ENCODE data around the gene PLCXD3. TPM values are rescaled to one million over a fixed set of nuclear protein-coding genes. Genes with fewer than 3 reads are reported as not detected.

The PLCXD3 gene
- total and polyA plus RNA-seq, 10 of the 15 experiments (the other 5 are each of a cell fraction or from before 2014, with no cell fraction given), result not detected

- no peak overlapping the region for H3K9ac ChIP-seq (ENCODE audit: control insufficient read depth, insufficient read depth, low read length)
- in situ Hi-C loops (cut with MboI) (no loop called here), intact Hi-C loops (cut with micrococcal nuclease; ENCODE audit: unreplicated experiment) (no loop called here)
- 38% methylated on average over 2 of the region's 2 CpGs for WGBS (ENCODE audit: insufficient coverage, insufficient replicate concordance, low lambda C conversion rate, missing lambda C conversion rate)
- no peak overlapping the region for H3K27ac ChIP-seq (ENCODE audit: control insufficient read depth, insufficient read depth)
- H3K4me3 ChIP-seq, result no peak overlapping the region
- ATAC-seq (no peak), DNase-seq (ENCODE audit: low read depth, low spot score) (no peak), FAIRE-seq (no peak)
- ChIA-PET POLR2A (no interaction called here), RAD21 (ENCODE audit: unreplicated experiment) (no interaction called here), CTCF (interaction anchor here (1.2 kb wide), 1 partner anchor 69 kb away, joined by 3 read pairs; no protein-coding TSS in a partner anchor), SMC1A (ENCODE audit: uncharacterized antibody, unreplicated experiment) (no interaction called here)
- H4K20me1 ChIP-seq (ENCODE audit: control insufficient read depth, insufficient read depth), result no peaks in the 10 kb centered on the region
- no peak overlapping the region for H3K4me2 ChIP-seq (ENCODE audit: control insufficient read depth, insufficient read depth)
- H2AFZ ChIP-seq (ENCODE audit: control insufficient read depth, low read depth, low read length), result no peak overlapping the region
- no peaks in the 10 kb centered on the region for H3K9me3 ChIP-seq (replicated peaks; ENCODE audit: control insufficient read depth, insufficient read depth, low read length)
- no peaks in the 10 kb centered on the region for H3K27me3 ChIP-seq (replicated peaks in 1 of 2; ENCODE audit: control insufficient read depth in 2 of 2, insufficient read depth in 2 of 2, low read length in 1 of 2)
- no TSS peak for BruUV-seq (replicated peaks)
- H3K36me3 ChIP-seq (ENCODE audit: control insufficient read depth in 2 of 2, insufficient read depth in 2 of 2, low read length in 1 of 2), result no peaks in the 10 kb centered on the region
- no peaks in the 10 kb centered on the region for H3K4me1 ChIP-seq (ENCODE audit: control insufficient read depth, insufficient read depth, low read length)
- TF ChIP-seq DPF2 (IDR thresholded peaks at IDR 0.05) (no peak), HDAC6 (IDR thresholded peaks at IDR 0.05; ENCODE audit: unreplicated experiment) (no peak), TCF7 (IDR thresholded peaks at IDR 0.05; ENCODE audit: borderline replicate concordance) (no peak), NR2C1 (IDR thresholded peaks at IDR 0.05) (no peak), MEF2A (IDR thresholded peaks at IDR 0.05; ENCODE audit: insufficient read depth, low read depth, low read length) (no peak), IRF3 (IDR thresholded peaks at IDR 0.05) (no peak), ATF2 (IDR thresholded peaks at IDR 0.05; ENCODE audit: low read length) (no peak), NRF1 (conservative IDR thresholded peaks at IDR 0.05; ENCODE audit: low read depth, low read length) (no peak), ETV6 (conservative IDR thresholded peaks at IDR 0.05 in 1 of 2, IDR thresholded peaks at IDR 0.05 in 1 of 2; ENCODE audit: borderline replicate concordance in 1 of 2, low read depth in 1 of 2) (no peak), GATAD2B (conservative IDR thresholded peaks at IDR 0.05; ENCODE audit: low read depth) (no peak), SPI1 (IDR thresholded peaks at IDR 0.05; ENCODE audit: borderline replicate concordance, insufficient read depth, low read depth, low read length) (no peak), NR2C2 (IDR thresholded peaks at IDR 0.05; ENCODE audit: borderline replicate concordance, control insufficient read depth, insufficient read length, low read depth) (no peak), SREBF1 (IDR thresholded peaks at IDR 0.05; ENCODE audit: low read length) (no peak)
- TF ChIP-seq, protein P1, sequence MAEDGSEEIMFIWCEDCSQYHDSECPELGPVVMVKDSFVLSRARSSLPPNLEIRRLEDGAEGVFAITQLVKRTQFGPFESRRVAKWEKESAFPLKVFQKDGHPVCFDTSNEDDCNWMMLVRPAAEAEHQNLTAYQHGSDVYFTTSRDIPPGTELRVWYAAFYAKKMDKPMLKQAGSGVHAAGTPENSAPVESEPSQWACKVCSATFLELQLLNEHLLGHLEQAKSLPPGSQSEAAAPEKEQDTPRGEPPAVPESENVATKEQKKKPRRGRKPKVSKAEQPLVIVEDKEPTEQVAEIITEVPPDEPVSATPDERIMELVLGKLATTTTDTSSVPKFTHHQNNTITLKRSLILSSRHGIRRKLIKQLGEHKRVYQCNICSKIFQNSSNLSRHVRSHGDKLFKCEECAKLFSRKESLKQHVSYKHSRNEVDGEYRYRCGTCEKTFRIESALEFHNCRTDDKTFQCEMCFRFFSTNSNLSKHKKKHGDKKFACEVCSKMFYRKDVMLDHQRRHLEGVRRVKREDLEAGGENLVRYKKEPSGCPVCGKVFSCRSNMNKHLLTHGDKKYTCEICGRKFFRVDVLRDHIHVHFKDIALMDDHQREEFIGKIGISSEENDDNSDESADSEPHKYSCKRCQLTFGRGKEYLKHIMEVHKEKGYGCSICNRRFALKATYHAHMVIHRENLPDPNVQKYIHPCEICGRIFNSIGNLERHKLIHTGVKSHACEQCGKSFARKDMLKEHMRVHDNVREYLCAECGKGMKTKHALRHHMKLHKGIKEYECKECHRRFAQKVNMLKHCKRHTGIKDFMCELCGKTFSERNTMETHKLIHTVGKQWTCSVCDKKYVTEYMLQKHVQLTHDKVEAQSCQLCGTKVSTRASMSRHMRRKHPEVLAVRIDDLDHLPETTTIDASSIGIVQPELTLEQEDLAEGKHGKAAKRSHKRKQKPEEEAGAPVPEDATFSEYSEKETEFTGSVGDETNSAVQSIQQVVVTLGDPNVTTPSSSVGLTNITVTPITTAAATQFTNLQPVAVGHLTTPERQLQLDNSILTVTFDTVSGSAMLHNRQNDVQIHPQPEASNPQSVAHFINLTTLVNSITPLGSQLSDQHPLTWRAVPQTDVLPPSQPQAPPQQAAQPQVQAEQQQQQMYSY (CRISPR knock-in tag; IDR thresholded peaks at IDR 0.05), result no peak
- TF ChIP-seq, protein P2, sequence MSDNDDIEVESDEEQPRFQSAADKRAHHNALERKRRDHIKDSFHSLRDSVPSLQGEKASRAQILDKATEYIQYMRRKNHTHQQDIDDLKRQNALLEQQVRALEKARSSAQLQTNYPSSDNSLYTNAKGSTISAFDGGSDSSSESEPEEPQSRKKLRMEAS (IDR thresholded peaks at IDR 0.05; ENCODE audit: low read depth, low read length), result no peak
- no peaks in the 10 kb centered on the region for H3K79me2 ChIP-seq (ENCODE audit: control insufficient read depth, insufficient read depth, low read length)
Measured at GRCh38 chr5:41369799-41370198, 140.6 kb downstream of the PLCXD3 start.
